ENCODE results near the gene CNOT4.
"Not testable (repeated sequence)": the region's sequence is repeated elsewhere in the genome, so short reads cannot be mapped to it uniquely, and the experiment has no call there.

Gene CNOT4

DNA sequence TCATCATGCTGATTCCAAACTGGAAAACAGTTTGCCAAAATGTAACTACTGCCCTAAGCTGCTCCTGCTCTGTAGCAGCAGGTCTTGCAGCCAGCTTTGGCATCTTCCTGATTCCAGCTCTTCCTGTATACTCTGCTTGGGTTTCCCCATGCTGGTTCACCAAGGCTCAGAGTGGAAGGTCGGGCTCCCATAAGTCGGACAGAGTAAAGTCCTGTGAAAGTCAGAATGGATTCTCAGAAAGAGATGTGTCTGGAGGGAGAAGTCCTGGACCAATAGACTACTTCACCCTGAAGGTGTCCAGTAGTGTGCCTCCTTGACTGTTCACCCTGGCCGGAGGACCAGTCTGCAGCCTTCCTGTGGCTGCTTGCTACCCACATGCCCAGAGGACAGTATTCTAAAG is 182.4 kb downstream of the CNOT4 start:
- no peak for TF ChIP-seq CTCF (IDR thresholded peaks at IDR 0.05; ENCODE audit: borderline replicate concordance, insufficient read depth, low read depth, low read length)
- H3K4me3 ChIP-seq (ENCODE audit: low read depth, low read length): no peak overlapping the region

GRCh38 chr7:135326636-135327280 is 183.1 kb downstream of the CNOT4 start:
- no peak overlapping the region for H3K4me3 ChIP-seq (ENCODE audit: low read depth, low read length)
- TF ChIP-seq CTCF (IDR thresholded peaks at IDR 0.05; ENCODE audit: borderline replicate concordance, insufficient read depth, low read depth, low read length): no peak

- no peak for TF ChIP-seq CTCF (IDR thresholded peaks at IDR 0.05; ENCODE audit: borderline replicate concordance, insufficient read depth, low read depth, low read length)
- H3K4me3 ChIP-seq (ENCODE audit: low read depth, low read length): no peak overlapping the region
Observed at GRCh38 chr7:135322571-135323340, 187.1 kb downstream of the CNOT4 start.

- no peak for TF ChIP-seq CTCF (IDR thresholded peaks at IDR 0.05; ENCODE audit: borderline replicate concordance, insufficient read depth, low read depth, low read length)
- no peak overlapping the region for H3K4me3 ChIP-seq (ENCODE audit: low read depth, low read length)
Observed at GRCh38 chr7:135321556-135321955, 188.3 kb downstream of the CNOT4 start.

DNA sequence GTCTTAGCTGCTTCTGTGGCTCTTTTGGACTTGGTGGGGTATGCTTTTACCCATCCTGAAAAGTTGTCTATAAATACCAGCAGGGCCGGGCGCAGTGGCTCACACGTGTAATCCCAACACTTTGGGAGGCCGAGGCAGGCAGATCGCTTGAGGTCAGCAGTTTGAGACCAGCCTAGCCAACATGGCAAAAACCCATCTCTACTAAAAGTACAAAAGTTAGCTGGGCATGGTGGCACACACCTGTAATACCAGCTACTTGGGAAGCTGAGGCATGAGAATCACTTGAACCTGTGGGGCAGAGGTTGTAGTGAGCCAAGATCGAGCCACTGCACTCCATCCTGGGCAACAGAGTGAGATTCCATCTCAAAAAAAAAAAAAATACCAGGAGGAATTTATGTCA is 188.9 kb downstream of the CNOT4 start:
- H3K4me3 ChIP-seq (ENCODE audit: low read depth, low read length): not testable (repeated sequence)

GRCh38 chr7:135320268-135320667 is 189.6 kb downstream of the CNOT4 start:
- no peak for TF ChIP-seq CTCF (IDR thresholded peaks at IDR 0.05; ENCODE audit: borderline replicate concordance, insufficient read depth, low read depth, low read length)
- H3K4me3 ChIP-seq (ENCODE audit: low read depth, low read length): no peak overlapping the region

- no peak overlapping the region for H3K4me3 ChIP-seq (ENCODE audit: low read depth, low read length)
- no peak for TF ChIP-seq CTCF (IDR thresholded peaks at IDR 0.05; ENCODE audit: borderline replicate concordance, insufficient read depth, low read depth, low read length)
Observed at GRCh38 chr7:135317676-135318325, 192.1 kb downstream of the CNOT4 start.
